ENCODE results near the gene GPR65.
"Not testable (repeated sequence)": the region's sequence is repeated elsewhere in the genome, so short reads cannot be mapped to it uniquely, and the experiment has no call there.

The GPR65 gene

DNA sequence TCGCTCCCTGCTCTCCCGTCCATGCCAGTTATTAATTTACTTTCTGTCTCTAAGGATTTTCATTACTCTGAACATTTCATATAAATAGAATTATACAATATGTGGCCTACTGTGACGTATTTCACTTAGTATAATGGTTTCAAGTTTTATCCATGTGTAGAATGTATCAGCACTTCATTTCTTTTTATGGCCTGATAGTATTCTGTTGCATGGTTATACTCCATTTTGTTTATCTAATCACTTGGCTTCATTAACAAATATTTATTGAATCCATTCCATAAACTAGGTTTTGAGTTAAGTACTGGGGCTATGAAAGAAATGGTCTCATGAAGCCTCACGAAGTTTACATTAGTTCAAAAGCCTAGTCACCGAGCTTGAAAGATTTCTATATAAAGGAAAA, 7.6 kb downstream of the GPR65 start:
- H3K27ac Mint-ChIP-seq = no peak overlapping the region
- no peak overlapping the region for H3K4me3 Mint-ChIP-seq
- DNase-seq = no peak
- H3K4me1 Mint-ChIP-seq = peaks cover 62% of the 10 kb centered on the region
- peaks cover 72% of the 10 kb centered on the region for H3K36me3 Mint-ChIP-seq
- H3K27me3 Mint-ChIP-seq = no peaks in the 10 kb centered on the region
- CTCF ChIA-PET = interaction anchor here (0.8 to 1.6 kb wide), 3 partner anchors 156 to 207 kb away, joined by 3 read pairs; no protein-coding TSS in a partner anchor
- no peaks in the 10 kb centered on the region for H3K9me3 Mint-ChIP-seq

DNA sequence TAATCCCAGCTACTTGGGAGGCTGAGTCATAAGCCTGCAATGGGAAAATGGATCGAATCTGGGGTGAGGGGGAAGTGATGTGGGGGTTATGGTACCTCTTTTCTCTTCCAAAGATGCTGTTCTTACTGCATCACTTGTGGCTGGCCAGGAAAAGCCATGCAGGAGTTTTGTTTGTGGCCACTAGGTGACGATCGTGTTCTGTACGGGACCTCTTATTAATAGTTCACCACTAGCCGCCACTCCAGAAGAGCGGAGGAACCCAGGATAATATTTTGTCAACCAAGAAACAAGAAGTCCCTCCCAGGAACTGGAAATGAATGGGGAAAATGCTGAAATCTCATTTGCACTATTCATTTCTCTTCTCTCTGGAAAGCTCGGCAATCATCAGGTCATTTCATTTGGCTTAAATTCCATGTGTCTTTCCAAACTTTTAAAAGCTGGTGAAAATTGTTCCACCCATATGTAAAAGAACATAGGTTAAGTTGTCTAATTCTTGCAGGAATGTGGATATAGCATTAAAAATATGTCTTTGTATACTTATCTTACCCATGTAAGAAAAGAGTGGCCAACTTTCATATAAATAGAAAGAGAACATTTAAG, 8.9 kb downstream of the GPR65 start:
- H3K27me3 Mint-ChIP-seq = no peaks in the 10 kb centered on the region
- peaks cover 74% of the 10 kb centered on the region for H3K36me3 Mint-ChIP-seq
- no peaks in the 10 kb centered on the region for H3K9me3 Mint-ChIP-seq
- CTCF ChIA-PET = interaction anchor here (0.6 to 2.0 kb wide), 7 partner anchors 18 to 499 kb away, joined by 3 to 8 read pairs (median 4); no protein-coding TSS in a partner anchor
- H3K4me1 Mint-ChIP-seq = peaks cover 56% of the 10 kb centered on the region
- H3K27ac Mint-ChIP-seq = no peak overlapping the region
- DNase-seq = peak; percentile 47
- H3K4me3 Mint-ChIP-seq = no peak overlapping the region

DNA sequence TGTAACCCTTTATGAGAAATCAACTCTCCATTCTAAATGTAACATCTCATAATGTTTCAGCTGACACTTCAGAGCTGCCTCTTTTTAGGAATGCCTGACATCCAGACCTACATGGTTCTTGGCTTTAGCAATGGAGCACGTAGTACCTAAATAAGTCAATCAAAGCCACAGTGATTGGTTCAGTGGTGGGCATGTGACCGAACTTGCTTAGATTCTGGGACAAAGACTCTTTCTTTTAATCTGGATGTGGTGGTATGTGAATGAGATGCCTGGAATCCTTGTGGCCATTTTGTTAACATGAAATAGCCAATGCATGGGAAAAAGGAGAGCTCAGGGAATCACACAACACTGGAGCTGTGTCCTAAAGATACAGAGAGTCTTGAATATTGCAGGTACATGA, 11.8 kb downstream of the GPR65 start:
- H3K9me3 Mint-ChIP-seq = no peaks in the 10 kb centered on the region
- DNase-seq = no peak
- H3K4me1 Mint-ChIP-seq = peaks cover 41% of the 10 kb centered on the region
- CTCF ChIA-PET = interaction anchor here (1.2 kb wide), 1 partner anchor 173 kb away, joined by 3 read pairs; no protein-coding TSS in a partner anchor
- no peaks in the 10 kb centered on the region for H3K27me3 Mint-ChIP-seq
- H3K4me3 Mint-ChIP-seq = no peak overlapping the region
- peaks cover 68% of the 10 kb centered on the region for H3K36me3 Mint-ChIP-seq
- H3K27ac Mint-ChIP-seq = no peak overlapping the region

DNA sequence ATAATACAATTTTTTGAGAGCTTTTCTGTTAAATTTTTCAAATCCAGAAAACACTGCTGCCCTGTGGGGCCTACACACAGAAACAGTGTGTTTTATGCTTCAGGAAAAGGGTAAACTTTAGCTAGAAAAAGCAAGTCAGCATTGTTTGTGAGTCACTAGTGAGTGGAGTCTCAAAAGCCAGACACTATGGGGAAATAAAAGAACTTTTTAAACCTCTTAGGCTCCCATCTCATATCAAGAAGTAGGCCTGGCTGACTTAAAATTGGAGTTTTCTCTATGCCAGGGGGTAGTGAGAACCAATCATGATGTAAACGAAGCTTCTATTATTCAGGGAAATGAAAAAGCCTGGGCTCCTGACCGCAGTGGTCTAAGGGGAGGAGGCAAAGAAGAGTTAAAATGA, 12.6 kb downstream of the GPR65 start:
- peaks cover 66% of the 10 kb centered on the region for H3K36me3 Mint-ChIP-seq
- no peak for DNase-seq
- CTCF ChIA-PET = interaction anchor here (0.6 to 1.2 kb wide), 2 partner anchors 172 to 666 kb away, joined by 3 read pairs; no protein-coding TSS in a partner anchor
- H3K27ac Mint-ChIP-seq = no peak overlapping the region
- H3K9me3 Mint-ChIP-seq = no peaks in the 10 kb centered on the region
- H3K4me3 Mint-ChIP-seq = no peak overlapping the region
- no peaks in the 10 kb centered on the region for H3K27me3 Mint-ChIP-seq
- H3K4me1 Mint-ChIP-seq = peaks cover 38% of the 10 kb centered on the region

DNA sequence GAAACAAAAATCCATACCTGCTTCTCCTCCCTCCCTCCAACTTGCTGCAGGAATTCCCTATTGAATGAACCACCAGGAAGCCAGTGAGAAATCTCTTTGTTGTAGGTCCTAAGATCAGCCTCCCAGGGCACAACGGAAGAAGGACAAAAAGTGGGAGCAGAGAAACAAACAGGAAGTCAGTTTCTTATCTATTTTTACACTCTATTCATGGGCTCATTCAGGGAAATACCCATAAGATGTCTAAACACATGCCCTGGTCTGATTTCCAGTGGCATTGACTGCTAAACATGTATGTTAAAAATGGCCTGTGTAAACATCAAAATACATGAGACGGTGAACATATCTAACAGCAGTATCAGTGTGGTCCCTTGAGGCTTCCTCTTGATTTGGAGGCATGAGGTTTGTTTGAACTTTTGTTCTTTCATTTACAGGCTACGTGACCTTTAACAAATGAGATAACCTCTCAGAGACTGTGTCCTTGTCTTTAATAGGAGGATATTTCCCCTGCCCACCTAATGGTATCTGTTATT, 18.8 kb downstream of the GPR65 start:
- H3K9me3 Mint-ChIP-seq = no peaks in the 10 kb centered on the region
- no peak overlapping the region for H3K4me3 Mint-ChIP-seq
- H3K27me3 Mint-ChIP-seq = no peaks in the 10 kb centered on the region
- CTCF ChIA-PET = no interaction called here
- peaks cover 40% of the 10 kb centered on the region for H3K36me3 Mint-ChIP-seq
- peaks cover 75% of the 10 kb centered on the region for H3K4me1 Mint-ChIP-seq
- H3K27ac Mint-ChIP-seq = peak overlapping the region; percentile 69
- DNase-seq = no peak

DNA sequence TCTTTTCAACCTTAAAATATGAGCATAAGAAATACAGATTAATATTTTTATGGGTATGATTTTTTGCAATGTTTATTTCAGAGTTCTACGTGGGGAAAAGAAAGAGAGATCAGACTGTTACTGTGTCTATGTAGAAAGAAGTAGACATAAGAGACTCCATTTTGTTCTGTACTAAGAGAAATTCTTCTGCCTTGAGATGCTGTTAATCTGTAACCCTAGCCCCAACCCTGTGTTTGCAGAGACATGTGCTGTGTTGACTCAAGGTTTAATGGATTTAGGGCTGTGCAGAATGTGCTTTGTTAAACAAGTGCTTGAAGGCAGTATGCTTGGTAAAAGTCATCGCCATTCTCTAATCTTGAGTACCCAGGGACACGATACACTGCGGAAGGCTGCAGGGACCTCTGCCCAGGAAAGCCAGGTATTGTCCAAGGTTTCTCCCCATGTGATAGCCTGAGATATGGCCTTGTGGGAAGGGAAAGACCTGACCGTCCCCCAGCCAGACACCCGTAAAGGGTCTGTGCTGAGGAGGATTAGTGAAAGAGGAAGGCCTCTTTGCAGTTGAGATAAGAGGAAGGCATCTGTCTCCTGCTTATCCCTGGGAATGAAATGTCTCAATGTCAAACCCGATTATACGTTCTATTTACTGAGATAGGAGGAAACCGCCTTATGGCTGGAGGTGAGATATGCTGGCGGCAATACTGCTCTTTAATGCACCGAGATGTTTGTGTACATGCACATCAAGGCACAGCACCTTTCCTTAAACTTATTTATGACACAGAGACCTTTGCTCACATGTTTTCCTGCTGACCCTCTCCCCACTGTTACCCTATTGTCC, 19.5 kb downstream of the GPR65 start:
- peak overlapping the region; percentile 69 for H3K27ac Mint-ChIP-seq
- CTCF ChIA-PET = not testable (repeated sequence)

DNA sequence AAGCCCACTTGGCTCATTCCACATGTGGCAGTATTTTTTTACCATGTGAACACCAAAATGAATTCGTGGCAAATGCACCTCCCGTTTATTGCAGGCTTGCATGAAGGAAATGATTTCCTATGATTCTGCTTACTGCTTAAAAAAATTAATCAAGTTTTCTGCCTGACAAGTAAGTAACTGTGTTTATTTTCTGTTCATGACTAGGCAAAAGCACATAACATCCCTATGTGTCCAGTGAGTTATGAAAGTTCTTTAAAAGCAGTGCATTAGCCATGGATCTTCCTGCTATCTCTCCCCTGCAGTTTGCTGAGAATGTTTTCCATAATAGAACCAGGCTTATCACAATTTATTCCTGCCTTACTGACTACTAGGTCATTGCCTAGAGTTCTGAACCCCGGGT, 20.4 kb downstream of the GPR65 start:
- Mint-ChIP-seq H3K9me3 (peaks cover 2% of the 10 kb centered on the region), H3K27me3 (no peaks in the 10 kb centered on the region), H3K27ac (no peak overlapping the region), H3K4me3 (no peak overlapping the region), H3K36me3 (peaks cover 35% of the 10 kb centered on the region), H3K4me1 (peaks cover 73% of the 10 kb centered on the region)
- DNase-seq = no peak
- CTCF ChIA-PET = no interaction called here

More for the DNA sequence above, 19.5 kb downstream of the GPR65 start:
- DNase-seq, H3K27me3 Mint-ChIP-seq, H3K9me3 Mint-ChIP-seq, H3K4me3 Mint-ChIP-seq: not testable (repeated sequence)
- Mint-ChIP-seq H3K4me1 (peaks cover 74% of the 10 kb centered on the region), H3K36me3 (peaks cover 38% of the 10 kb centered on the region)

DNA sequence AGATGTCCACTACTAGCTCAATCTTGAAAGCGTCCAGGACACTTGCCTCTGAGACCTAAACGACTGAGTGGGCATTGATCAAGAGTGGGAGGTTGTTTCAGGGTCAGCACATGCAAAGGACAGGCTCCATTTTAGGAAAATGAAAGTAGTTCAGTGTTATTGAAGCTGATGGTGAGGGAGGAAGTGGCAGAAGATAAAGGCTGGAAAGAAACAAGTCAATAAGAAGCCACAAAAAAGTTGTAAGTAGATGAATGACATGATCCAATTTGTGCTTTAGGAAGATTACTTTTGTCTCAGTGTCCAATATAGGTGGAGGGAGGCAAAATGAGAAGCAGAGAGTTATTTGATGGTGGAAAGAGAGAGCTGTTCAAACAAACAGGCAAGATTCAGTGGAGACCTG, 22.0 kb downstream of the GPR65 start:
- Mint-ChIP-seq H3K27ac (peak overlapping the region; percentile 86), H3K4me3 (peak overlapping the region; percentile 8), H3K4me1 (peaks cover 81% of the 10 kb centered on the region), H3K9me3 (peaks cover 2% of the 10 kb centered on the region), H3K36me3 (peaks cover 23% of the 10 kb centered on the region), H3K27me3 (no peaks in the 10 kb centered on the region)
- no peak for DNase-seq
- CTCF ChIA-PET = no interaction called here

DNA sequence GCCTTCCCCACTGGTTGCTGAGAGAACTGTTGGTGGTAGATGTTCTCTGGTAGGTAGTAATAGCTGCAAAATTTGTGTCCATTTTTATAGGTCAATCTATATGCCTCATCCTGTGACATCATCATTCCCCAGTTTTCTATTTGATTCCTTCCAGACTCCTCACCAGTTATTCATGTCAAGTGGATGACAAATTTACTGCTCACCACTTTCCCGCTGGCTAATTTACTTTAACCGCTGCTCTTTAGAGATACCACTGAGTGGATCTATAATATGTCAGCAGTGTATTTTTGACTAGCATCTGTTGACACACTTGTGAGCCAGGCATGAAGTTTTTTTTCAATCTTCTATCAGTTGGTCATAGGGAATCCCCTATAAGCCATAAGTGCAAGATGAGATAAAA, 24.6 kb downstream of the GPR65 start:
- H3K27ac Mint-ChIP-seq = no peak overlapping the region
- peaks cover 56% of the 10 kb centered on the region for H3K4me1 Mint-ChIP-seq
- H3K4me3 Mint-ChIP-seq = no peak overlapping the region
- CTCF ChIA-PET = no interaction called here
- H3K27me3 Mint-ChIP-seq = no peaks in the 10 kb centered on the region
- no peak for DNase-seq
- peaks cover 4% of the 10 kb centered on the region for H3K9me3 Mint-ChIP-seq
- H3K36me3 Mint-ChIP-seq = peaks cover 18% of the 10 kb centered on the region

DNA sequence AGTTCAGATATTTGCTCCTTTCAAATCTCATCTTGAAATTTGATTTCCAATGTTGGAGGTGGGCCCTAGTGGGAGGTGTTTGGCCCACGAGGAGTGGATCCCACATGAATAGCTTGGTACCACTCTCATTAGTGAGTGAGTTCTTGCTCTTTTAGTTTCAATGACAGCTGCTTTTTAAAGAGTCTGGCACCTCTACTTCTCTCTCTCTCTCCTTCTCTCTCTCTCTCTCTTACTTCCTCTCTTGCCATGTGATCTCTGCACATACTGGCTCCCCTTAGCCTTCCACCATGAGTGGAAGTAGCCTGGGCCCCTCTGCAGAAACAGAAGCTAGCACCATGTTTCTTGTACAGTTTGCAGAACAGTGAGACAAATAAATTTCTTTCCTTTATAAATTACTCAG, 25.1 kb downstream of the GPR65 start:
- no peak for DNase-seq
- H3K4me3 Mint-ChIP-seq = no peak overlapping the region
- no peak overlapping the region for H3K27ac Mint-ChIP-seq
- H3K36me3 Mint-ChIP-seq = peaks cover 16% of the 10 kb centered on the region
- CTCF ChIA-PET = interaction anchor here (1.0 to 1.8 kb wide), 2 partner anchors 11 to 139 kb away, joined by 3 to 4 read pairs; no protein-coding TSS in a partner anchor
- H3K9me3 Mint-ChIP-seq = peaks cover 4% of the 10 kb centered on the region
- no peaks in the 10 kb centered on the region for H3K27me3 Mint-ChIP-seq
- H3K4me1 Mint-ChIP-seq = peaks cover 50% of the 10 kb centered on the region

DNA sequence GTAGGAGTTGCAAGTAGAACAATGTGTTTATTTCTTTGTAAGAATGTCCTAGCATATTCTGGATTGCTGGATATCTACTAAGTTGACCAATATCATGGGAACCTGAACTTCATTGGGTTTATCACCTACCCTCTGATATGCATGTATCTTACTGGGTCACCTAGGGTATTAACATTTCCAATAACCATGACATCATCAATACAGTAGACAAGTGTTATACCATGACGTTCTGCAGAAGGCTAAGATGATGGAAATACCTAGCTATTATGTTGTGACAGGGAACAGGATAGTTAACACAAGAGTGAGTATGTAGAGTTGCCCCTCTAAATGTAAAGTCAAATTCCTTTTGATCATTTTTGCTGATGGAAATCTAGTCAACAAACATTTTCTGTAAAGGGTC, 26.0 kb downstream of the GPR65 start:
- CTCF ChIA-PET = interaction anchor here (1.0 to 1.8 kb wide), 2 partner anchors 10 to 138 kb away, joined by 3 to 4 read pairs; no protein-coding TSS in a partner anchor
- no peaks in the 10 kb centered on the region for H3K27me3 Mint-ChIP-seq
- peaks cover 4% of the 10 kb centered on the region for H3K9me3 Mint-ChIP-seq
- H3K27ac Mint-ChIP-seq = no peak overlapping the region
- H3K4me1 Mint-ChIP-seq = peaks cover 42% of the 10 kb centered on the region
- H3K4me3 Mint-ChIP-seq = no peak overlapping the region
- peaks cover 11% of the 10 kb centered on the region for H3K36me3 Mint-ChIP-seq
- no peak for DNase-seq

DNA sequence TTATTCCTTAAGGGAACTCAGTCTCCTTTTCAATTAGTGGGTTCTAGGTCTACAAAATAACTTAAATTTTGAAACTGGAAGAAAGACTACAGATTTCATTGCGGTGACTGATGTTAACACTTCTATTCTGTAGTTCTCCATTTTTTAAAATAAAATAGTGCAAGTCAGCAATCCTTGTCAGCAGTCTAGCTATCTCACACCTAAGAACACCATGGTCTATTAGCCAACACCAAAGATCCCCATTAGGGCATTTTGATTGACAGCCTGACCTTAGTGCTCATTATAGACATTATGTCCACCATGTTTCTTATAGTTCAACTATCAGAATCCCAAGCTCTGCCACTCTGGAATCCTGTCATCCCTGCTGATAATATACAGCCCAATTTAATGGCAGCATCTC, 27.4 kb downstream of the GPR65 start:
- CTCF ChIA-PET = no interaction called here
- H3K9me3 Mint-ChIP-seq = peaks cover 4% of the 10 kb centered on the region
- peaks cover 6% of the 10 kb centered on the region for H3K36me3 Mint-ChIP-seq
- DNase-seq = no peak
- H3K27ac Mint-ChIP-seq = no peak overlapping the region
- H3K27me3 Mint-ChIP-seq = no peaks in the 10 kb centered on the region
- H3K4me1 Mint-ChIP-seq = peaks cover 29% of the 10 kb centered on the region
- H3K4me3 Mint-ChIP-seq = no peak overlapping the region

DNA sequence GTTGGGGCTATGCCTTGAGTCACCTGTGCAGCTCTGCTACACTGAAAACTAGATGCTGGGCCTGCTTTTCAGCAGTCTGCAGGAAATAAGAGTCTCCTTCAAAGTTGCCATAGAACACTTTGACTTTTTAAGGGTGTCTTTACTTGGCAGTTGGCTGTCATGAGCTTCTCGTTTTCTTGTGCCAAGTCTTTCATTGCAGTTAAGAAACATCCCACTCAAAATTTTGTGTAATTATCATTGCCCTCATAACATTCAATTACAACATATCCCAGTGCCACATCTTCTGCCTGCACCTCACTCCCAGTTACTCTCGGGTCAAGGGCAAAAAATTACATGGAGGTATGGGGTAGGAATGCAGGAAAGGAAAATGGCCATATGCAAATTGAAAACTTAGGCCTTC, 29.1 kb downstream of the GPR65 start:
- no peak for DNase-seq
- H3K4me3 Mint-ChIP-seq = no peak overlapping the region
- H3K27ac Mint-ChIP-seq = no peak overlapping the region
- H3K4me1 Mint-ChIP-seq = peaks cover 21% of the 10 kb centered on the region
- H3K9me3 Mint-ChIP-seq = peaks cover 4% of the 10 kb centered on the region
- CTCF ChIA-PET = no interaction called here
- H3K36me3 Mint-ChIP-seq = peaks cover 4% of the 10 kb centered on the region
- H3K27me3 Mint-ChIP-seq = no peaks in the 10 kb centered on the region

DNA sequence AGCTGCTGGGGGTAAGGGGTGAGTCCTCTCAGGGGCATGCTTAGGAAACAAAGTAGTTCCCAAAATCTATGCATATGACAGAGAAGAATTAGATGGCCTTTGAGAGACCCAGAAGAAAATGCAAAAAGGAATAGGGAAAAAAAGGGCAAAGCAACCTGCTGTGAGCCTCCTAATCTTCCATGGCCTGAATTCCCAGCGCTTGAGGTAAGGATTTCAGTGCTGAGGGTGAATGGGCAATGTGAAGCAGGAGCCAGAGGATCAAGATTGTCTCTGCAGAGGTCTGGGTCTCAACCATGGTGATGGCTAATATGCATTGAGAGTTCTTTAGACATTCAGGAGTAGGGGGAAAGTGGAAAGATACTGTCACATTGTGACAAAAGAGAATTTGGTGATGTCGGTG, 31.5 kb downstream of the GPR65 start:
- H3K4me1 Mint-ChIP-seq = peaks cover 4% of the 10 kb centered on the region
- no peaks in the 10 kb centered on the region for H3K36me3 Mint-ChIP-seq
- H3K27ac Mint-ChIP-seq = no peak overlapping the region
- H3K9me3 Mint-ChIP-seq = peaks cover 2% of the 10 kb centered on the region
- DNase-seq = no peak
- CTCF ChIA-PET = no interaction called here
- H3K4me3 Mint-ChIP-seq = no peak overlapping the region
- no peaks in the 10 kb centered on the region for H3K27me3 Mint-ChIP-seq
